AG10803 (cell line): Measurements from ENCODE around the gene MTCH1.

Experiments
- DNase-seq: peaks from one replicate; pipeline ENCODE4 v3.0.0; 2010; ENCODE audit warnings: low read depth
- H3K4me3 ChIP-seq: 2 replicates; pipeline ENCODE4 v1.5.1; 2011; ENCODE audit warnings: mild to moderate bottlenecking, low read length, control low read depth
- TF ChIP-seq, protein P1 (sequence below): conservative IDR thresholded peaks from 2 replicates; pipeline ENCODE4 v1.5.1; 2011; ENCODE audit warnings: mild to moderate bottlenecking, low read length, control low read depth, inconsistent platforms

Gene MTCH1

DNA sequence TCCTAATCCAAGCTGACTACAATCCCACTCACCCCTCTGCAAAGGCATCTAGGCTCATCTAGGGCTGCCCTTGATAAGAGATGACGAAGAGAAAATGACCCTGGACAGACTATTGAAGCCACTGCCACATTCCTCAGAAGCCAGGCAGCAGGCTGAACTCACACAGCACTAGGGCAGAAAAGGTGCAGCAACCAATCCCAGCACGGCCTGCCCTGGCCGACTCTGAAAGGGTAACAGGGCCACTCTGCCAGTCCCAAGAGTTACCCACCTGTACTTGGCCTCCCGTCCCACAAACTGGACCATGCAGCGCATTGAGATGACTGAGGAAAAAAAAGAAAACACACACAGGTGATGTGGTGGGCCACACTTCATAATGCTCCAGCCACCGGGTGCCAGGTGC, 9.1 kb downstream of the MTCH1 start:
- no peak overlapping the region for H3K4me3 ChIP-seq
- TF ChIP-seq, protein P1, sequence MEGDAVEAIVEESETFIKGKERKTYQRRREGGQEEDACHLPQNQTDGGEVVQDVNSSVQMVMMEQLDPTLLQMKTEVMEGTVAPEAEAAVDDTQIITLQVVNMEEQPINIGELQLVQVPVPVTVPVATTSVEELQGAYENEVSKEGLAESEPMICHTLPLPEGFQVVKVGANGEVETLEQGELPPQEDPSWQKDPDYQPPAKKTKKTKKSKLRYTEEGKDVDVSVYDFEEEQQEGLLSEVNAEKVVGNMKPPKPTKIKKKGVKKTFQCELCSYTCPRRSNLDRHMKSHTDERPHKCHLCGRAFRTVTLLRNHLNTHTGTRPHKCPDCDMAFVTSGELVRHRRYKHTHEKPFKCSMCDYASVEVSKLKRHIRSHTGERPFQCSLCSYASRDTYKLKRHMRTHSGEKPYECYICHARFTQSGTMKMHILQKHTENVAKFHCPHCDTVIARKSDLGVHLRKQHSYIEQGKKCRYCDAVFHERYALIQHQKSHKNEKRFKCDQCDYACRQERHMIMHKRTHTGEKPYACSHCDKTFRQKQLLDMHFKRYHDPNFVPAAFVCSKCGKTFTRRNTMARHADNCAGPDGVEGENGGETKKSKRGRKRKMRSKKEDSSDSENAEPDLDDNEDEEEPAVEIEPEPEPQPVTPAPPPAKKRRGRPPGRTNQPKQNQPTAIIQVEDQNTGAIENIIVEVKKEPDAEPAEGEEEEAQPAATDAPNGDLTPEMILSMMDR = no peak
- no peak for DNase-seq

DNA sequence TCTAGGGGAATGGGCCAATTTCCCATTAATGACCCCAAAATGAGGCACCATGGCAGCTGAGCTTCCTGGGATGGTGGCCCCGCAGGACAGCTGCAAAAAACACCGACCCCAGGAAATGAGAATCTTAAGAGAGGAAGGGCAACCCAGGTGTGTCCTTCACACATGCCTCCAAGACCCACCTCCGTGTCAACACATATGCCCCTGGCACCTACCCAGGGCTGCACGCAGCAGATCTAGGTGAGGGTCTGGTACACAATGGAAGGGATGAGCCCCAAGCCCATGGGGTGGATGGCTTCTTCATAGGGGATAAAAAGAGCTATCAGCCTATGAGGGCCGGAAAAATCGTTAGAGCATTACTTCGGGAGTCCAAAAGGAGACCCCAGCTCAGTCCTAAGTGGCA, 9.5 kb downstream of the MTCH1 start:
- H3K4me3 ChIP-seq = no peak overlapping the region
- TF ChIP-seq, protein P1 = no peak
- no peak for DNase-seq

DNA sequence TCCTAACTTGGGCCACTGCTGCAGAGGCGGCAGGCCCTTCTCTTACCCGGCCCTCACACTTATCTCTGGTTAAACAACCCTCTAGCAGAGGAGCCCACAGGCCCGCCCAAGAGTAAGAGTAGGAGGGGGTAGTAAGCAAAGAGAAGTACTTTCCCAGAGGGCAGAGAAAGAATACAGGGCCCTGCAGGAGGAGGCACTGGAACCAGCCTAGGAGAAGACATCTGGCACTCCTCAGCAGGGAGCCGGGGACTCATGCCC, 10.1 kb downstream of the MTCH1 start:
- DNase-seq = no peak
- TF ChIP-seq, protein P1 = no peak
- no peak overlapping the region for H3K4me3 ChIP-seq

DNA sequence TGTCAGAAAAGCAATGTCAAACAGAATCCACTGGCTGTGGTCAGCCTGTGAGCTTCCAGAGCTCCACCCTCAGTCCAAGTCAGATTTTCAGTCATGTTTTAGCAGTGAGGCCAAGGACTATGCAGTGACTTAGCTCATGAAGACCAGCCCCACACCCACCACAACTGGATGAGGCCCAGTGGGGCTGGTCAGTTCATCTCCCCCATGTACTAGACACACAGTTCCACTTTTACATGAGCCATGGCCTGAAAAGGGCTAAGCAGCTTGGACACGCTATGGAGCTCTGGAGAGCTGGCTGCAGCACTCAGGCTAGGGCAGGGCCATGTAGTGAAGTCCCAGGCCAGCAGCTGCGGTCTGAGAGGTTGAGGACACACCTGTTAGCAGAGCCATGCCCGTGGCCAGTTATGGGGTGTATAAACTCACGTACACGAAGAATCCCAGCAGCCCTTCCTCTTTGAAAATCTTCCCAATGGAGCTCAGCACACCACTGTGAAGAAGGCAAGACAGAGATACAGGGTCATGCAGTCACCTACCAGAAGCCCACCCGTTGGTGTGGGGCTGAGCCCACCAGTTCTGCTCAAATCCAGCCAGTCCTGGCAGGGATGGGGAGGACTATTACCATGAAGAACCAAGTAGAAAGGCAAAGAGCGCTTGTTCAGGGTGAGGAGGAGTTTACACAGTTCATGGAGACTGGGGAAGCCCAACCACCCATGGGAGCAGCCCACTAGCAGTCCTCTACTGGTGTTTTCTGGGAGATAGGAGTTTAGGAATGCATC, 10.6 kb downstream of the MTCH1 start:
- no peak overlapping the region for H3K4me3 ChIP-seq
- DNase-seq = no peak
- TF ChIP-seq, protein P1 = no peak

DNA sequence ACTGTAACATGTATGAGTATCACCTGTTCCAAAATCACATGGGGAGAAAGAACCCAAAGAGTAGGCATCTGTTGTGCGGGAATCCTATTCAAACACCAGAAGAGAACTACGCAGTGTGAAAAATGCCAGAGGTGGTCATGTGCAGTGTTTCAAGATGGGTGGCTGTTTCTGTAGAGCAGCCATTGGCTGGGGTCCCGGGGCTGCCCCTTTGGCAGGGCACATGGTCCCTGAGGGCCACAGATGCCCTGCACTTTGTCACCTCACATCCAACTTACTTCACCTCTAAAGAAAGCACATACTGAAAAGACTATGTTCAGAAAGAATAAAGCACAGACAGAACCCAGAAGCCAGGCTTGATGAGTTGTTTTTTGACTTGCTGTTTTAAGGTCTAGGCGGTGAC, 12.3 kb downstream of the MTCH1 start:
- no peak overlapping the region for H3K4me3 ChIP-seq
- DNase-seq = no peak
- TF ChIP-seq, protein P1 = no peak

DNA sequence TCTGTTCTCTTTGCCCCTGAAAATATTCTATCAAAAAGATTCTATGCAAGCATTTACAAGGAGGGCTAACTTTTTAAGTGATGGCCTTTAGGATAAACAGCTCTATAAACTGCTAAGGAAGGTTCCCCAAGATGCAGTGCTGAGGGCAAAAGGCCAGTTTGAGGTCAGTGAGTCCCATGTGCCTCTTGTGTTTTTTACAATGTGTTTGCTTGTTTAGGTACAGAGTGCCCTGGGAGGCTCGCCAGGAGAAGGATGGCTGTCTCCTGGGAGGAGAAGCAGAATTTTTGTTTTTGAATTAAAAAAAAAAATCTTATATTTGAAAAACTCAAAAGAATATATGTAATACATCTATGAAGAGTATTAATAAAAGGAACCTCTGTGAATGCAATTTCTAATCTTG, 12.8 kb downstream of the MTCH1 start:
- TF ChIP-seq, protein P1 = no peak
- no peak for DNase-seq
- no peak overlapping the region for H3K4me3 ChIP-seq

DNA sequence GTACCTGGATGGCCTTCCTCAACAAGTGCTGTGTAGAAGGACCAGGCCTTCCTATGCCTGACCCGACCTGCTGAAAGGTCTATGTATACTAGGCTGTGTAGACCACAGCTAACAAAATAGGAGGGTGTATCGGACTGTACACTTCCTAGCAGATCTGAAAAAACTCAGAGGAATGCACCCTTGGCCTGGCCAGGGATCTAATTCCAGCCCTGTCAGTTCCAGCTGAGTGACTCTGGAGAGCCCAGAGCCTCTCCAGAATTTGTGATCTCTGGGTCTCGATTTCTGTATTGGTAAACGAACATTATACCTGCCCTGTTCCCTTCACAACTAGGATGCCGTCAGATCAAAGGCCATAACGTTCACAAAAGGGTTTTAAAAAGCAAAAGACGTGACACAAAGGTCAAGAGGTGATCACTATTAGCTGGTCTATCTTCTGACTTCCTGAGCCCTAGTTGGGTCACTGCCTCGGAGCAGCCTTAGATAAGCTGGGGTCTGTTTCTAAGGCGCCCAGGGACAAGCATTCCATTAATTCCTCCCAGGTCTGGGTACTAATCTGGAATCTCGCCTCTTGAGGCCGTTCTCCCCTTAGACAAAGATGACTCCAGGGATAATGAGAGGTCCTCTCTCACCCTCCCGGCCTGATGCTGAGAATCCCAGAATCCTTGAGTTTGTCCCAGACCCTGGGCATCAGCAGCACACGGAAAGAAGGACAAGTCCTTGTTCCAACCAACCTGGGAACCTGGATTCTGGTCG, 13.9 kb downstream of the MTCH1 start:
- TF ChIP-seq, protein P1 = no peak
- no peak overlapping the region for H3K4me3 ChIP-seq

More for the DNA sequence above, 13.9 kb downstream of the MTCH1 start:
- no peak for DNase-seq
